ENCODE results near the gene RAB31. TPM values are rescaled to one million over a fixed set of nuclear protein-coding genes. Genes with fewer than 3 reads are reported as not detected.

RAB31 gene
- total RNA-seq, 1 experiment from 2014 or later, result 32.9 TPM

DNA sequence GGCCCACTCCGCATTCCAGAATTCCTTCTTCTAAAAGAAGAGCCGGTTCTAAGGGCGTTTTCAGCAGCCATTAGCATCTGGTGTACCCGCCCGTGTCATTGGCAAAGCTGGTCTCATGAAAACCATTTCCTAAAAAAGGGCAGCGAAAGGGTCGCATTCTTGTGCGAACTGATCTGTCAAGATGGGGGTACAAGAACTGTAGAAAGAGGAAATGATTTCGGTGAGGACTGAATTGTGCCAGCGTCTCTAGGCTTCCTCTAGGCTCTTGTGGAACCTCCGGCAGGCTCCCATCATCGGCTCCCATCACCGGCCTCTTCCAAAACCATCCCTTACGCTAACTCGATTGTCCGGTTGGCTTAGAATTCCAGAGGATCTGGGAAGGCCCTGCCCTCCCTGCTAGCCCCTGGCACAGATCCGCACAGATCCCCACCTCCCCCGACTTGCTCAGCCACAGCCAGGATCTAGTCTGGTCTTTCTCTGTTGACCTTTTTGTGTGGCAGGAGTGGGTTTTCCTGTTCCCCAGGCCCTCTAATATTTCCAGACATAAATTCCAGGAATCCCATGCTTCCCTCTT is 1.3 kb downstream of the RAB31 start (continued):
- no peak for TF ChIP-seq SMAD4 (CRISPR knock-in tag; IDR thresholded peaks at IDR 0.05)
- TF ChIP-seq, protein P1, sequence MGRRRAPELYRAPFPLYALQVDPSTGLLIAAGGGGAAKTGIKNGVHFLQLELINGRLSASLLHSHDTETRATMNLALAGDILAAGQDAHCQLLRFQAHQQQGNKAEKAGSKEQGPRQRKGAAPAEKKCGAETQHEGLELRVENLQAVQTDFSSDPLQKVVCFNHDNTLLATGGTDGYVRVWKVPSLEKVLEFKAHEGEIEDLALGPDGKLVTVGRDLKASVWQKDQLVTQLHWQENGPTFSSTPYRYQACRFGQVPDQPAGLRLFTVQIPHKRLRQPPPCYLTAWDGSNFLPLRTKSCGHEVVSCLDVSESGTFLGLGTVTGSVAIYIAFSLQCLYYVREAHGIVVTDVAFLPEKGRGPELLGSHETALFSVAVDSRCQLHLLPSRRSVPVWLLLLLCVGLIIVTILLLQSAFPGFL (CRISPR knock-in tag; IDR thresholded peaks at IDR 0.05; ENCODE audit: borderline replicate concordance), result no peak
- TF ChIP-seq ATF1 (CRISPR knock-in tag; IDR thresholded peaks at IDR 0.05), result no peak
- TF ChIP-seq, protein P2, sequence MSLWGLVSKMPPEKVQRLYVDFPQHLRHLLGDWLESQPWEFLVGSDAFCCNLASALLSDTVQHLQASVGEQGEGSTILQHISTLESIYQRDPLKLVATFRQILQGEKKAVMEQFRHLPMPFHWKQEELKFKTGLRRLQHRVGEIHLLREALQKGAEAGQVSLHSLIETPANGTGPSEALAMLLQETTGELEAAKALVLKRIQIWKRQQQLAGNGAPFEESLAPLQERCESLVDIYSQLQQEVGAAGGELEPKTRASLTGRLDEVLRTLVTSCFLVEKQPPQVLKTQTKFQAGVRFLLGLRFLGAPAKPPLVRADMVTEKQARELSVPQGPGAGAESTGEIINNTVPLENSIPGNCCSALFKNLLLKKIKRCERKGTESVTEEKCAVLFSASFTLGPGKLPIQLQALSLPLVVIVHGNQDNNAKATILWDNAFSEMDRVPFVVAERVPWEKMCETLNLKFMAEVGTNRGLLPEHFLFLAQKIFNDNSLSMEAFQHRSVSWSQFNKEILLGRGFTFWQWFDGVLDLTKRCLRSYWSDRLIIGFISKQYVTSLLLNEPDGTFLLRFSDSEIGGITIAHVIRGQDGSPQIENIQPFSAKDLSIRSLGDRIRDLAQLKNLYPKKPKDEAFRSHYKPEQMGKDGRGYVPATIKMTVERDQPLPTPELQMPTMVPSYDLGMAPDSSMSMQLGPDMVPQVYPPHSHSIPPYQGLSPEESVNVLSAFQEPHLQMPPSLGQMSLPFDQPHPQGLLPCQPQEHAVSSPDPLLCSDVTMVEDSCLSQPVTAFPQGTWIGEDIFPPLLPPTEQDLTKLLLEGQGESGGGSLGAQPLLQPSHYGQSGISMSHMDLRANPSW (CRISPR knock-in tag; conservative IDR thresholded peaks at IDR 0.05; ENCODE audit: low read depth), result no peak
- no peak for TF ChIP-seq JUN (CRISPR knock-in tag; IDR thresholded peaks at IDR 0.05)
- TF ChIP-seq, protein P3, sequence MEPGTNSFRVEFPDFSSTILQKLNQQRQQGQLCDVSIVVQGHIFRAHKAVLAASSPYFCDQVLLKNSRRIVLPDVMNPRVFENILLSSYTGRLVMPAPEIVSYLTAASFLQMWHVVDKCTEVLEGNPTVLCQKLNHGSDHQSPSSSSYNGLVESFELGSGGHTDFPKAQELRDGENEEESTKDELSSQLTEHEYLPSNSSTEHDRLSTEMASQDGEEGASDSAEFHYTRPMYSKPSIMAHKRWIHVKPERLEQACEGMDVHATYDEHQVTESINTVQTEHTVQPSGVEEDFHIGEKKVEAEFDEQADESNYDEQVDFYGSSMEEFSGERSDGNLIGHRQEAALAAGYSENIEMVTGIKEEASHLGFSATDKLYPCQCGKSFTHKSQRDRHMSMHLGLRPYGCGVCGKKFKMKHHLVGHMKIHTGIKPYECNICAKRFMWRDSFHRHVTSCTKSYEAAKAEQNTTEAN (CRISPR knock-in tag; IDR thresholded peaks at IDR 0.05), result no peak
- no peak for TF ChIP-seq GRHL2 (CRISPR knock-in tag; IDR thresholded peaks at IDR 0.05; ENCODE audit: insufficient replicate concordance, severe bottlenecking)

DNA sequence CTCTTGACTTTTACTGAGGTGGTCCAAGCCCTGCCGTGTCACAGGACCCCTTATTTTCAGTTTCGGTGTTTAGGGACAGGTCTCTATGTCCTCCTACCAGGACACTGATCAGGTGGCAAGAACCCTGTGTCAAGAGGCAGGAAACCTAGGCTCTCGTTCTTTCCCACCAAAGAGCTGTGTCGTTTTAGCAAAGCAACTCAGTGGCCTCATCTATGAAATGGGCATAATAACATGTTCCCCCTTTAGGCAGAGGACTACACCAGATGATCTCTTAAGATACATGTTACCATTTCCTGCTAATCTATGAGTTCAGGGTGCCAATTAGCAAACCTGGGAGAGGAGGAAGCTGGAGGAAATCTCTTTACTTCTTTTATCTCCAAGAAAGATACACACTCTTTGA is 1.9 kb downstream of the RAB31 start:
- ATAC-seq (no peak), DNase-seq (ENCODE audit: low spot score) (no peak)
- TF ChIP-seq ZNF416 (CRISPR knock-in tag; IDR thresholded peaks at IDR 0.05), result no peak
- no peak for TF ChIP-seq ZNF263 (CRISPR knock-in tag; IDR thresholded peaks at IDR 0.05; ENCODE audit: low read depth)
- no peak for TF ChIP-seq NR1H2 (CRISPR knock-in tag; IDR thresholded peaks at IDR 0.05)
- TF ChIP-seq TEAD1 (CRISPR knock-in tag; IDR thresholded peaks at IDR 0.05), result no peak
- TF ChIP-seq, protein P4, sequence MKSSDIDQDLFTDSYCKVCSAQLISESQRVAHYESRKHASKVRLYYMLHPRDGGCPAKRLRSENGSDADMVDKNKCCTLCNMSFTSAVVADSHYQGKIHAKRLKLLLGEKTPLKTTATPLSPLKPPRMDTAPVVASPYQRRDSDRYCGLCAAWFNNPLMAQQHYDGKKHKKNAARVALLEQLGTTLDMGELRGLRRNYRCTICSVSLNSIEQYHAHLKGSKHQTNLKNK (CRISPR knock-in tag; IDR thresholded peaks at IDR 0.05), result no peak
- no peak for TF ChIP-seq CBFB (CRISPR knock-in tag; IDR thresholded peaks at IDR 0.05; ENCODE audit: low read depth)
- H3K4me1 Mint-ChIP-seq, result peaks cover 50% of the 10 kb centered on the region
- H3K36me3 Mint-ChIP-seq, result no peaks in the 10 kb centered on the region
- H3K27me3 Mint-ChIP-seq (ENCODE audit: low read depth), result peaks cover 50% of the 10 kb centered on the region
- H3K9me3 Mint-ChIP-seq, result no peaks in the 10 kb centered on the region
- peak overlapping the region; percentile 85; the same call in 1 of the 2 replicates for H3K4me3 Mint-ChIP-seq
- CTCF ChIA-PET, result no interaction called here
- H3K27ac Mint-ChIP-seq, result no peak overlapping the region
- POLR2A ChIA-PET, result no interaction called here

DNA sequence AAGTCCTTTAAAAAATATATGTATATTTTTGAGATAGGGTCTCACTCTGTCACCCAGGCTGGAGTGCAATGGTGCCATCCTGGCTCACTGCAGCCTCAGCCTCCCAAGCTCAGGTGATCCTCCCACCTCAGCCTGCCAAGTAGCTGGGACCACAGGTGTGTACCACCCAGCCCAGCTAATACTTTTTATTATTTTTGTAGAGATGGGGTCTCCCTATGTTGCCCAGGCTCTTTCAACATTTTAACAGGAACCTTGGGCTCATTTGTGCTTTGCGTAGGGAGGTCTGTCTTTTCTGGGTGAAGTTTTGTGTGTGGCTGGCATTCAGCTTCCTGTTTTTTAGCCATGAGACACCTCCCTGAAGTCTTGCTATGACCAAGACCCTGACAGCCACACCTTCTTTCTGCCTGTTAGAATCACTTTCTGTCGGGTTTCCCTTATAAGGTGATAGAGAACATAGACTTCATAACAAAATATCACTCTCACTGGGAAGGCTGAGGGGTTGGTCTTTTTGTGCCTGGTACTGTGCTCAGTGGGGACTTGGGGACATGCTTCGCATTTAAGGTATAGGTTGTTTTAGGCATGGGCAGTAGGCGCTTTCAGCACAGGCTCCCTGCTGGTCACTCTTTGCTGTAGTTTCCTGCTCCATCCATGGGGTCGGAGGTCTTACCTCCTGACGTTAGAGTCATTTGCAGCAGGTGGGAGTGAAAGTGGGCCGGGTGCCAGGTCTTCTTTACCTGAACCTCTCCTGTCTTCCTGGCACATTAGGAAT is 3.4 kb downstream of the RAB31 start:
- H3K4me3 Mint-ChIP-seq, result no peak overlapping the region
- peaks cover 44% of the 10 kb centered on the region for H3K27me3 Mint-ChIP-seq (ENCODE audit: low read depth)
- H3K36me3 Mint-ChIP-seq, result no peaks in the 10 kb centered on the region
- DNase-seq (ENCODE audit: low spot score), result no peak
- no peak for ATAC-seq
- no peaks in the 10 kb centered on the region for H3K9me3 Mint-ChIP-seq
- no peak overlapping the region for H3K27ac Mint-ChIP-seq
- POLR2A ChIA-PET, result no interaction called here
- peaks cover 40% of the 10 kb centered on the region for H3K4me1 Mint-ChIP-seq
- CTCF ChIA-PET, result interaction anchor here (1.3 kb wide), 1 partner anchor 10 kb away, joined by 3 read pairs; no protein-coding TSS in a partner anchor
- TF ChIP-seq, protein P5, sequence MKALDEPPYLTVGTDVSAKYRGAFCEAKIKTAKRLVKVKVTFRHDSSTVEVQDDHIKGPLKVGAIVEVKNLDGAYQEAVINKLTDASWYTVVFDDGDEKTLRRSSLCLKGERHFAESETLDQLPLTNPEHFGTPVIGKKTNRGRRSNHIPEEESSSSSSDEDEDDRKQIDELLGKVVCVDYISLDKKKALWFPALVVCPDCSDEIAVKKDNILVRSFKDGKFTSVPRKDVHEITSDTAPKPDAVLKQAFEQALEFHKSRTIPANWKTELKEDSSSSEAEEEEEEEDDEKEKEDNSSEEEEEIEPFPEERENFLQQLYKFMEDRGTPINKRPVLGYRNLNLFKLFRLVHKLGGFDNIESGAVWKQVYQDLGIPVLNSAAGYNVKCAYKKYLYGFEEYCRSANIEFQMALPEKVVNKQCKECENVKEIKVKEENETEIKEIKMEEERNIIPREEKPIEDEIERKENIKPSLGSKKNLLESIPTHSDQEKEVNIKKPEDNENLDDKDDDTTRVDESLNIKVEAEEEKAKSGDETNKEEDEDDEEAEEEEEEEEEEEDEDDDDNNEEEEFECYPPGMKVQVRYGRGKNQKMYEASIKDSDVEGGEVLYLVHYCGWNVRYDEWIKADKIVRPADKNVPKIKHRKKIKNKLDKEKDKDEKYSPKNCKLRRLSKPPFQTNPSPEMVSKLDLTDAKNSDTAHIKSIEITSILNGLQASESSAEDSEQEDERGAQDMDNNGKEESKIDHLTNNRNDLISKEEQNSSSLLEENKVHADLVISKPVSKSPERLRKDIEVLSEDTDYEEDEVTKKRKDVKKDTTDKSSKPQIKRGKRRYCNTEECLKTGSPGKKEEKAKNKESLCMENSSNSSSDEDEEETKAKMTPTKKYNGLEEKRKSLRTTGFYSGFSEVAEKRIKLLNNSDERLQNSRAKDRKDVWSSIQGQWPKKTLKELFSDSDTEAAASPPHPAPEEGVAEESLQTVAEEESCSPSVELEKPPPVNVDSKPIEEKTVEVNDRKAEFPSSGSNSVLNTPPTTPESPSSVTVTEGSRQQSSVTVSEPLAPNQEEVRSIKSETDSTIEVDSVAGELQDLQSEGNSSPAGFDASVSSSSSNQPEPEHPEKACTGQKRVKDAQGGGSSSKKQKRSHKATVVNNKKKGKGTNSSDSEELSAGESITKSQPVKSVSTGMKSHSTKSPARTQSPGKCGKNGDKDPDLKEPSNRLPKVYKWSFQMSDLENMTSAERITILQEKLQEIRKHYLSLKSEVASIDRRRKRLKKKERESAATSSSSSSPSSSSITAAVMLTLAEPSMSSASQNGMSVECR (CRISPR knock-in tag; IDR thresholded peaks at IDR 0.05; ENCODE audit: borderline replicate concordance), result no peak
- TF ChIP-seq SP1 (CRISPR knock-in tag; conservative IDR thresholded peaks at IDR 0.05), result no peak
- TF ChIP-seq, protein P6, sequence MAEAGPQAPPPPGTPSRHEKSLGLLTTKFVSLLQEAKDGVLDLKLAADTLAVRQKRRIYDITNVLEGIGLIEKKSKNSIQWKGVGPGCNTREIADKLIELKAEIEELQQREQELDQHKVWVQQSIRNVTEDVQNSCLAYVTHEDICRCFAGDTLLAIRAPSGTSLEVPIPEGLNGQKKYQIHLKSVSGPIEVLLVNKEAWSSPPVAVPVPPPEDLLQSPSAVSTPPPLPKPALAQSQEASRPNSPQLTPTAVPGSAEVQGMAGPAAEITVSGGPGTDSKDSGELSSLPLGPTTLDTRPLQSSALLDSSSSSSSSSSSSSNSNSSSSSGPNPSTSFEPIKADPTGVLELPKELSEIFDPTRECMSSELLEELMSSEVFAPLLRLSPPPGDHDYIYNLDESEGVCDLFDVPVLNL (CRISPR knock-in tag; IDR thresholded peaks at IDR 0.05; ENCODE audit: borderline replicate concordance, low read depth), result no peak
- TF ChIP-seq GTF2I (CRISPR knock-in tag; conservative IDR thresholded peaks at IDR 0.05), result no peak
- no peak for TF ChIP-seq NFYB (CRISPR knock-in tag; conservative IDR thresholded peaks at IDR 0.05; ENCODE audit: low read depth)

Data from WTC11 (cell line).